Measurements from ENCODE around the gene CRYBG1.

DNA sequence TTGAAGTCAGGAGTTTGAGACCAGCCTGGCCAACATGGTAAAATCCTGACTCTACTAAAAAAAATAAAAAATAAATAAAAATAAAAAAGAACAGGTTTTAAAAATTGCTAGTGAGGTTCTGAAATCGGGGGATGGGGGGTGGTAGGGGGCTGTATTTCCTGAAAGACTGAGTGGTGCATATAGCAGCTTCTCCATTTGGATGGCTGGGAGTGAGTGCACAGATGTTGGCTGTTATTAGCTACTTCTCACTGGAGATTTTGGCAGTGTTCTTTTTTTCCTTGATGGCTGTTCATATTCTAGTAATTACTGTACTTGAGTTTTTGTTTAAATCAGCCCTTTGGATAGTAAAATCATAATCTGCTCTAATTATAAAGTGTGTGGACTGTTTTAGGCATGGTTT is 189.0 kb downstream of the CRYBG1 start:
- TF ChIP-seq POLR2AphosphoS5 (IDR thresholded peaks at IDR 0.05; ENCODE audit: low read depth, low read length) (no peak), TAF1 (IDR thresholded peaks at IDR 0.05; ENCODE audit: borderline replicate concordance, insufficient read depth, low read length) (no peak), REST (IDR thresholded peaks at IDR 0.05; ENCODE audit: insufficient read depth in 1 of 2, low read depth in 2 of 2, low read length in 2 of 2) (no peak), FOXP2 (optimal IDR thresholded peaks at IDR 0.05; ENCODE audit: borderline replicate concordance, extremely low read depth, extremely low read length, insufficient read depth) (no peak), SIN3A (IDR thresholded peaks at IDR 0.05; ENCODE audit: borderline replicate concordance, insufficient read depth, low read length) (no peak)
